ENCODE data around the gene DNAH14. TPM values are rescaled to one million over a fixed set of nuclear protein-coding genes. Genes with fewer than 3 reads are reported as not detected.

The DNAH14 gene
- total and polyA plus RNA-seq, 2 donors (not counting 3 experiments of a cell fraction or from before 2014, with no cell fraction given): 1.5 to 7.1 TPM

GRCh38 chr1:225446595-225446960 lies 517.1 kb downstream of the DNAH14 start:
- Histone ChIP-seq H2AFZ (ENCODE audit: low read depth, low read length) (no peak overlapping the region), H3K36me3 (ENCODE audit: control insufficient read depth in 2 of 2, extremely low read depth in 1 of 2, insufficient read depth in 2 of 2, low read length in 2 of 2) (no peaks in the 10 kb centered on the region), H3K4me3 (replicated peaks in 1 of 3; ENCODE audit: insufficient read depth in 1 of 3, low read depth in 1 of 3, low read length in 3 of 3) (no peak overlapping the region), H3K9me1 (replicated peaks; ENCODE audit: control insufficient read depth, extremely low read depth, insufficient read depth, low read length) (no peaks in the 10 kb centered on the region), H3K9me3 (replicated peaks; ENCODE audit: control insufficient read depth, insufficient read depth, low read length) (no peaks in the 10 kb centered on the region), H3K9ac (replicated peaks; ENCODE audit: extremely low read depth, insufficient read depth, low read length) (no peak overlapping the region), H3K4me1 (ENCODE audit: control insufficient read depth, extremely low read depth, insufficient read depth, low read length) (peaks cover 37% of the 10 kb centered on the region), H3K27ac (ENCODE audit: insufficient read depth, low read depth, low read length) (no peak overlapping the region), H3K4me2 (ENCODE audit: insufficient read depth, low read length) (no peak overlapping the region), H3K27me3 (ENCODE audit: control insufficient read depth in 2 of 2, insufficient read depth in 2 of 2, low read length in 2 of 2) (peaks cover 2% of the 10 kb centered on the region in 2 experiments), H3K79me2 (ENCODE audit: control insufficient read depth, insufficient read depth, low read length) (no peaks in the 10 kb centered on the region), H4K20me1 (replicated peaks; ENCODE audit: control insufficient read depth, extremely low read depth, insufficient read depth, low read length) (no peaks in the 10 kb centered on the region)
- BruUV-seq (replicated peaks): no TSS peak
- ChIA-PET POLR2A (interaction anchor here (1.7 kb wide), 1 partner anchor 28 kb away, joined by 4 read pairs; no protein-coding TSS in a partner anchor), CTCF (interaction anchor here (1.1 to 3.5 kb wide), 5 partner anchors 18 to 128 kb away, joined by 3 to 15 read pairs (median 4); no protein-coding TSS in a partner anchor)
- dilution Hi-C loops (cut with MboI; ENCODE audit: extremely low pct_ligation_motif_present, low sequenced_read_pairs) (no loop called here), intact Hi-C loops (cut with micrococcal nuclease) (no loop called here)
- no peak for FAIRE-seq
- DNase-seq (ENCODE audit: low read depth, low spot score): peak; percentile 44
- TF ChIP-seq CTCF (IDR thresholded peaks at IDR 0.05; ENCODE audit: extremely low read depth in 1 of 2, insufficient read depth in 1 of 2, low read depth in 1 of 2, low read length in 2 of 2) (no peak), MAX (IDR thresholded peaks at IDR 0.05; ENCODE audit: insufficient read depth, insufficient read length) (no peak), JUN (IDR thresholded peaks at IDR 0.05; ENCODE audit: borderline replicate concordance, insufficient read depth, insufficient read length, low read depth) (no peak), POLR2A (IDR thresholded peaks at IDR 0.05; ENCODE audit: low read depth, low read length) (no peak), MYC (IDR thresholded peaks at IDR 0.05; ENCODE audit: low read depth, low read length) (no peak), FOS (IDR thresholded peaks at IDR 0.05; ENCODE audit: borderline replicate concordance, insufficient read depth, low read length) (no peak), GATA2 (IDR thresholded peaks at IDR 0.05; ENCODE audit: insufficient read depth, insufficient read length, low read depth, low read length) (no peak), POLR2AphosphoS5 (IDR thresholded peaks at IDR 0.05; ENCODE audit: insufficient read depth, low read depth, low read length) (no peak), EZH2 (IDR thresholded peaks at IDR 0.05; ENCODE audit: borderline replicate concordance, low read depth, low read length, severe bottlenecking) (no peak)

All from endothelial cell of umbilical vein (primary cell).